GM19328 (cell line): ENCODE results near the gene LSM8.
"Not testable (repeated sequence)": the region's sequence is repeated elsewhere in the genome, so short reads cannot be mapped to it uniquely, and the experiment has no call there.

ENCODE experiments used
- ATAC-seq: cut with Tn5 transposase; IDR thresholded peaks from one replicate; pipeline ENCODE4 v1.9.1; 2021; ENCODE audit warnings: mild to moderate bottlenecking, moderate library complexity; ENCODE audit not compliant: unreplicated experiment

Gene LSM8

GRCh38 chr7:118202061-118202460, 18.1 kb downstream of the LSM8 start:
- no peak for ATAC-seq

GRCh38 chr7:118214051-118214832, 30.3 kb downstream of the LSM8 start:
- peak; percentile 96 for ATAC-seq

- ATAC-seq, result peak; percentile 7
Observed at GRCh38 chr7:118214833-118215182, 30.8 kb downstream of the LSM8 start.

- ATAC-seq, result no peak
Observed at GRCh38 chr7:118217210-118217619, 33.3 kb downstream of the LSM8 start.

GRCh38 chr7:118218413-118219156, 34.6 kb downstream of the LSM8 start:
- no peak for ATAC-seq

GRCh38 chr7:118219157-118219512, 35.2 kb downstream of the LSM8 start:
- no peak for ATAC-seq

GRCh38 chr7:118220583-118220982, 36.6 kb downstream of the LSM8 start:
- ATAC-seq, result no peak

GRCh38 chr7:118222591-118222990, 38.6 kb downstream of the LSM8 start:
- no peak for ATAC-seq

GRCh38 chr7:118224521-118224920, 40.6 kb downstream of the LSM8 start, which contains the start of gene ANKRD7:
Gene ANKRD7 (plus strand): TSS chr7:118224704. CDS start chr7:118224831, 127 bp downstream.
- ATAC-seq, result no peak

GRCh38 chr7:118232837-118233236, 48.9 kb downstream of the LSM8 start:
- no peak for ATAC-seq

- no peak for ATAC-seq
Observed at GRCh38 chr7:118233799-118234198, 49.8 kb downstream of the LSM8 start.

- ATAC-seq, result no peak
Observed at GRCh38 chr7:118239014-118239413, 55.0 kb downstream of the LSM8 start.

- not testable (repeated sequence) for ATAC-seq
Observed at GRCh38 chr7:118240320-118240719, 56.4 kb downstream of the LSM8 start.
